Testis (tissue), 3 donors: ENCODE data around the gene SHC4. TPM values are rescaled to one million over a fixed set of nuclear protein-coding genes. Genes with fewer than 3 reads are reported as not detected.

Experiments used
- DNase-seq: peaks from one replicate; pipeline ENCODE4 v3.0.0-alpha.2; 2019
- H3K27ac ChIP-seq, 2 donors: fragments of 200-600 bp; sonication (generic); one replicate each; pipeline ENCODE4 v1.5.1; 2019
- H3K27me3 ChIP-seq: fragments of 200-600 bp; sonication (generic); one replicate; pipeline ENCODE4 v1.5.1; 2019
- H3K36me3 ChIP-seq: fragments of 200-600 bp; sonication (generic); one replicate; pipeline ENCODE4 v1.5.1; 2017; ENCODE audit warnings: low read depth; ENCODE audit errors: missing control alignments
- H3K4me1 ChIP-seq: fragments of 200-600 bp; sonication (generic); one replicate; pipeline ENCODE4 v1.5.1; 2019
- H3K4me3 ChIP-seq, 2 donors: fragments of 200-600 bp; sonication (generic); one replicate each; pipeline ENCODE4 v1.5.1; 2017 to 2019
- H3K9me3 ChIP-seq: fragments of 200-600 bp; sonication (generic); one replicate; pipeline ENCODE4 v1.5.1; 2017
- CTCF ChIP-seq, 3 experiments: fragments of 450-650 bp in 2 of 3; fragments of 200-600 bp in 1 of 3; sonication (generic) in 1 of 3; IDR thresholded peaks; one replicate each; pipeline ENCODE4 v1.5.1; 2016 to 2019; ENCODE audit warnings: antibody characterized with exemption in 3 of 3, mild to moderate bottlenecking in 2 of 3, moderate library complexity in 1 of 3
- POLR2A ChIP-seq: fragments of 450-650 bp; IDR thresholded peaks from one replicate; pipeline ENCODE4 v1.6.1; 2017; ENCODE audit warnings: antibody characterized with exemption, mild to moderate bottlenecking, moderate library complexity
- WGBS, 2 donors: methylation state at CpG; one replicate each; pipeline ENCODE4 v1.1.5; 2018; 5-methylcytosine and 5-hydroxymethylcytosine counted together
- intact Hi-C: fragments of 100-400 bp; cut with DNase I; formaldehyde crosslinking; loops from one replicate; pipeline ENCODE4 v1.15.1; 2023; ENCODE audit warnings: low total_unique reads
- polyA plus RNA-seq: library from polyadenylated mRNA; stranded (reverse); fragments of 350-450 nt; fragmentation: Illumina TruSeq; extraction: RNeasy Lipid Tissue Mini Kit (QIAGEN cat#74804); gene quantifications from one replicate; pipeline ENCODE4 v1.2.3, GENCODE V29; 2014; ENCODE audit warnings: low read depth, low replicate concordance; ENCODE audit not compliant: insufficient read depth
- total RNA-seq, 2 donors: library from RNA; depleted of rRNA; stranded (reverse); fragments of >200 nt; gene quantifications; one replicate each; pipeline ENCODE4 v1.2.3, GENCODE V29; 2016

Gene SHC4
- total and polyA plus RNA-seq, 3 donors from 2014 or later, result 22.7 to 70.4 (median 52.0) TPM

DNA sequence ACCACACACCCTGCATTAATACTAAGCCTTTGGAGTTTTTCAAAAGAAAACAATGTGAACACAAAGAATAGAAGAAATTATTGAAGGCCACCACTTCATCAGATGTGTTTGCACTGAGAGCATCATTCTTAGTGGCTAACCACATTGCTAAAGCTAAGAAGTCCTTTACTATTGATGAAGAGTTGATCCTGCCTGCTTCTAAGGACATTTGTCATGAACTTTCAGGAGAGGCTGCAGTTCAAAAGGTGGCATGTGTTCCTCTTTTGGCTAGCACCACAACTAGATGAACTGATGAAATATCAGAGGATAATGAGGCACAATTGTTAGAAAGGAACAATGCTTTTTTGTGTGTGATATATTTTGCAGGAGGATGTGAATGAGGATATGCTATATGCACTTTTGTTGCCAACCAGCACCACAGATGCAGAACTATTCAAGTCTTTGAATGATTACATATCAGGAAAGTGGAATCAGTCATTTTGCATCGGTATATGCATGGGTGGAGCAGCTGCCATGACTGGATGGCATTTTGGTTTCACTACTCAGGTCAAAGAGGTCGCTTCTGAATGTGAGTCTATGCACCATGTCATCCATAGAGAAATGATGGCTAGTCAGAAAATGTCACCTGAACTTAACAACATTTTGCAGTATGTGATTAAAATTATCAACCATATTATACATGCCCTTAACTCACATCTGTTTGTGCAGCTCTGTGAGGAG, 88.3 kb downstream of the SHC4 start:
- 81 to 82% methylated on average over 2 of the region's 2 CpGs for whole genome bisulfite sequencing, 2 donors
- no peaks in the 10 kb centered on the region for H3K36me3 ChIP-seq
- TF ChIP-seq CTCF (IDR thresholded peaks at IDR 0.05), result no peak
- no peak for TF ChIP-seq POLR2A
- no peaks in the 10 kb centered on the region for H3K9me3 ChIP-seq
- intact Hi-C loops, result no loop called here
- H3K27ac ChIP-seq, result no peak overlapping the region
- DNase-seq, result no peak
- H3K4me1 ChIP-seq, result peaks cover 9% of the 10 kb centered on the region
- no peaks in the 10 kb centered on the region for H3K27me3 ChIP-seq
- no peak overlapping the region for H3K4me3 ChIP-seq

DNA sequence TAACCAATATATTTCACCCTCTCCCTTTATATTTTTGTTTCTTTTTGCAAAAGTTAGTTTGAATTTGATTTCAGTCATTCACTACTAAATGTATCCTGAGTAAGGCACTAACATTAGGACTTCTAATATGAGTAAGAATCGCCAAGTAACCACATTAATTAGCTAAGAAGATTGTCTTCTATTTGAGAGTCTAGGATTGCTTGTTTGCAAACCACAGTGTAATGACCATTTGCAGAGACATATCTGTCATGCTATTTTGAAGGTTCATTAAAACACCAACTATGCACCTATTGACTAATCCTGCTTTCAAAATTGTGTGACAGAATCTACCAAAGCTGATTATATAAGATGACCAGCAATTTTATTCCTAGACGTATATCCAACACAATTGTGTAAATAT, 91.1 kb downstream of the SHC4 start:
- intact Hi-C loops, result no loop called here
- no peak for DNase-seq
- no peak overlapping the region for H3K27ac ChIP-seq
- H3K36me3 ChIP-seq, result no peaks in the 10 kb centered on the region
- no peak overlapping the region for H3K4me3 ChIP-seq
- 86 to 90% methylated on average over 2 of the region's 2 CpGs for WGBS, 2 donors
- H3K27me3 ChIP-seq, result no peaks in the 10 kb centered on the region
- no peaks in the 10 kb centered on the region for H3K4me1 ChIP-seq
- TF ChIP-seq CTCF (IDR thresholded peaks at IDR 0.05) (no peak), POLR2A (no peak)
- no peaks in the 10 kb centered on the region for H3K9me3 ChIP-seq

- H3K27ac ChIP-seq, result no peak overlapping the region
- intact Hi-C loops, result no loop called here
- H3K4me3 ChIP-seq, result no peak overlapping the region
- no peaks in the 10 kb centered on the region for H3K27me3 ChIP-seq
- H3K4me1 ChIP-seq, result no peaks in the 10 kb centered on the region
- no peaks in the 10 kb centered on the region for H3K36me3 ChIP-seq
- no peaks in the 10 kb centered on the region for H3K9me3 ChIP-seq
- DNase-seq, result no peak
- TF ChIP-seq POLR2A (no peak), CTCF (IDR thresholded peaks at IDR 0.05) (no peak)
Observed at GRCh38 chr15:48871542-48871941, 92.2 kb downstream of the SHC4 start.

DNA sequence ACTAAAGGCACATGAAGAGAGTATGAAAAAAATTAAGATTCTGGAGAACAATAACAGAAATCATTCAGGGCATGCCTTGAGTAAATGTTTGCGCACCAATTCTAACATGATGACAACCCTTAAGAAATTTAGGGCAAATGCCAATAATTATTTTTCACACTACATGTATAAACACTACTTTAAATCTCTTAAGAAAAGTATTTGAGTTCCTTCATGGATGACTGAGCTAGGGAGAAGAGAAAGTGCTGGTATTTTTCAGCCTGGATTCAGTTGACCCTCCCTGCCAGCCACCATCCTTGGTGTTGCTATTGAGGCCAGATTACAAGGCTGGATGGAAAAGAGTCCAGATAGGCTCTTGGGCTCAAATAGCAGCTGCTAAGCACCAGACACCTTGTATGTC, 93.8 kb downstream of the SHC4 start:
- intact Hi-C loops, result no loop called here
- Histone ChIP-seq H3K9me3 (no peaks in the 10 kb centered on the region), H3K36me3 (no peaks in the 10 kb centered on the region), H3K4me1 (no peaks in the 10 kb centered on the region), H3K27ac (no peak overlapping the region), H3K27me3 (no peaks in the 10 kb centered on the region), H3K4me3 (no peak overlapping the region)
- 90 to 98% methylated on average over 1 of the region's 1 CpG for WGBS, 2 donors
- no peak for TF ChIP-seq POLR2A
- TF ChIP-seq CTCF (IDR thresholded peaks at IDR 0.05), result no peak
- no peak for DNase-seq

DNA sequence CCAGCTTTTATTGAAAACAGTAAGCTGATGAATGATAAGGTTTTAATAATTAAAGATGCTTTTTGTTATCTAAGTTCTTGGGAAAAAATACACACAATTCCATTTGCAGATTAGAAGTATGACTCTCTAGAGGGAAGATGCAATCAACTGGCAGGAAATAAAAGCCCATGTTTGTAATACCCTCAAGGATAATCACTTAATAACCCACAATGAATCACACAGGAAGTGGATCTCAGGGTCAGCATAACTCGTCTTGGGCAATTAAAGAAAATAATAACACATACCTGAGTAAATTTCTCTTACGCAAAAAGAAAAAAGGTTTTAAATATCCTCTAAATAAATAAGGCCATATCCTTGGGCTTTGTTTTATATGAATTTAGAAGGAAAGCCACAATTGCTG, 95.2 kb downstream of the SHC4 start:
- no peak for TF ChIP-seq POLR2A
- no peak for TF ChIP-seq CTCF (IDR thresholded peaks at IDR 0.05)
- DNase-seq, result no peak

More for the DNA sequence above, 95.2 kb downstream of the SHC4 start:
- 68 to 74% methylated on average over 2 of the region's 2 CpGs for WGBS, 2 donors
- intact Hi-C loops, result no loop called here
- H3K27me3 ChIP-seq, result no peaks in the 10 kb centered on the region
- no peaks in the 10 kb centered on the region for H3K9me3 ChIP-seq
- H3K36me3 ChIP-seq, result no peaks in the 10 kb centered on the region
- no peak overlapping the region for H3K4me3 ChIP-seq
- H3K4me1 ChIP-seq, result no peaks in the 10 kb centered on the region
- no peak overlapping the region for H3K27ac ChIP-seq
